ENCODE data around the gene FOXN4. TPM values are rescaled to one million over a fixed set of nuclear protein-coding genes. Genes with fewer than 3 reads are reported as not detected.
A peak's percentile ranks its signal among the peaks of the same experiment; 100 is the strongest.

FOXN4 gene, protein sequence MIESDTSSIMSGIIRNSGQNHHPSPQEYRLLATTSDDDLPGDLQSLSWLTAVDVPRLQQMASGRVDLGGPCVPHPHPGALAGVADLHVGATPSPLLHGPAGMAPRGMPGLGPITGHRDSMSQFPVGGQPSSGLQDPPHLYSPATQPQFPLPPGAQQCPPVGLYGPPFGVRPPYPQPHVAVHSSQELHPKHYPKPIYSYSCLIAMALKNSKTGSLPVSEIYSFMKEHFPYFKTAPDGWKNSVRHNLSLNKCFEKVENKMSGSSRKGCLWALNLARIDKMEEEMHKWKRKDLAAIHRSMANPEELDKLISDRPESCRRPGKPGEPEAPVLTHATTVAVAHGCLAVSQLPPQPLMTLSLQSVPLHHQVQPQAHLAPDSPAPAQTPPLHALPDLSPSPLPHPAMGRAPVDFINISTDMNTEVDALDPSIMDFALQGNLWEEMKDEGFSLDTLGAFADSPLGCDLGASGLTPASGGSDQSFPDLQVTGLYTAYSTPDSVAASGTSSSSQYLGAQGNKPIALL
- total RNA-seq = not detected

DNA sequence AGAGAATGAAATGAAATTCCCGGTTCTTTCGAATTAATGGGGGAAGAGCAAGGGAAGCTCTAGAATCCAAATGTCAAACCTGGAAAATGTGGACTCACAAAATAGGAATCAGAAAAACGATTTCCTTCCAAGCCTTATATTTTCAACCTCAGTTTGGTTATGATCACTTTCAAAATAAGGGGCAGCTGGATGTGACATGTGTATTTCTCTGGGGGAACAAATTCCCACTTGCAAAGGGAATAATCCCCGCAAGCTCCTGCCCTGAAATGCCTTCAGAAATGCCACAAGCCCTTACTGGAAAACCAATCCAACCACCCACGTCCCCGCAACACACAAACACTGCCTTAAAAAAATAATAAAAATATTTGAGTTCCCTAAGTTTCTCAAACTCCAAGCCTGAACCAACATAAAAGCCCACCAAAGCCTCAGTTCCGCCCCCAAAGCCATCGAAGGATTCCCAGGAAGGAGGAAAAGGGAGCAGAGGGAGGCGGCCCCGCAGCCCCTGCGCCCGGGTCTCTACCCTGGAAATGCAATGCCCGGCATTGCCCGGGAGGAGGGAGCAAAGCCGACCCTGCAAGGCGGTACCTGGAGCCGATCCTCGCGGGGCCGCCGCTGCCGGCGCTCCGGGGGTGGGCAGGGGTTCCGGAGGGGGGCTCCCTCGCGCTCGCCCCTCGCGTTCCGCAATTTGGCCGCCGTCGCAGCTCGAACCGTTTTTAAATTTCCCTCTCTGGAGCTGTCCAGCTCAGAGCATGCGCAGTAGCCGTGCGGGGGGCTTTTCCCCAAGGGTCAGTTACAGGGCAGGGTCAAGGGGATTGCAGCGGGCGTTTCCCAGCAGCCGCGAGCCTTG is at the start of gene FOXN4:
Gene FOXN4, minus strand, starts transcription at position 751 of the 847 bp plus-strand sequence. CDS start 963 bp downstream, outside the sequence.
- Histone ChIP-seq H3K4me1 (peaks cover 16% of the 10 kb centered on the region), H3K4me3 (peak within 1 kb of the TSS; percentile 47 to 65), H3K36me3 (no peaks in the 10 kb centered on the region), H3K27ac (peak within 1 kb of the TSS; percentile 13), H3K27me3 (no peaks in the 10 kb centered on the region), H3K9me3 (no peaks in the 10 kb centered on the region)
- TF ChIP-seq POLR2AphosphoS5 (IDR thresholded peaks at IDR 0.05; ENCODE audit: insufficient read depth in 1 of 2, low read depth in 1 of 2) = no peak
- TF ChIP-seq, protein P1, sequence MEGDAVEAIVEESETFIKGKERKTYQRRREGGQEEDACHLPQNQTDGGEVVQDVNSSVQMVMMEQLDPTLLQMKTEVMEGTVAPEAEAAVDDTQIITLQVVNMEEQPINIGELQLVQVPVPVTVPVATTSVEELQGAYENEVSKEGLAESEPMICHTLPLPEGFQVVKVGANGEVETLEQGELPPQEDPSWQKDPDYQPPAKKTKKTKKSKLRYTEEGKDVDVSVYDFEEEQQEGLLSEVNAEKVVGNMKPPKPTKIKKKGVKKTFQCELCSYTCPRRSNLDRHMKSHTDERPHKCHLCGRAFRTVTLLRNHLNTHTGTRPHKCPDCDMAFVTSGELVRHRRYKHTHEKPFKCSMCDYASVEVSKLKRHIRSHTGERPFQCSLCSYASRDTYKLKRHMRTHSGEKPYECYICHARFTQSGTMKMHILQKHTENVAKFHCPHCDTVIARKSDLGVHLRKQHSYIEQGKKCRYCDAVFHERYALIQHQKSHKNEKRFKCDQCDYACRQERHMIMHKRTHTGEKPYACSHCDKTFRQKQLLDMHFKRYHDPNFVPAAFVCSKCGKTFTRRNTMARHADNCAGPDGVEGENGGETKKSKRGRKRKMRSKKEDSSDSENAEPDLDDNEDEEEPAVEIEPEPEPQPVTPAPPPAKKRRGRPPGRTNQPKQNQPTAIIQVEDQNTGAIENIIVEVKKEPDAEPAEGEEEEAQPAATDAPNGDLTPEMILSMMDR (IDR thresholded peaks at IDR 0.05) = no peak
- no peak for TF ChIP-seq POLR2A (IDR thresholded peaks at IDR 0.05)
- intact Hi-C loops (cut with DNase I) = no loop called here
- no peak for DNase-seq (ENCODE audit: extremely low spot score in 2 of 2)

DNA sequence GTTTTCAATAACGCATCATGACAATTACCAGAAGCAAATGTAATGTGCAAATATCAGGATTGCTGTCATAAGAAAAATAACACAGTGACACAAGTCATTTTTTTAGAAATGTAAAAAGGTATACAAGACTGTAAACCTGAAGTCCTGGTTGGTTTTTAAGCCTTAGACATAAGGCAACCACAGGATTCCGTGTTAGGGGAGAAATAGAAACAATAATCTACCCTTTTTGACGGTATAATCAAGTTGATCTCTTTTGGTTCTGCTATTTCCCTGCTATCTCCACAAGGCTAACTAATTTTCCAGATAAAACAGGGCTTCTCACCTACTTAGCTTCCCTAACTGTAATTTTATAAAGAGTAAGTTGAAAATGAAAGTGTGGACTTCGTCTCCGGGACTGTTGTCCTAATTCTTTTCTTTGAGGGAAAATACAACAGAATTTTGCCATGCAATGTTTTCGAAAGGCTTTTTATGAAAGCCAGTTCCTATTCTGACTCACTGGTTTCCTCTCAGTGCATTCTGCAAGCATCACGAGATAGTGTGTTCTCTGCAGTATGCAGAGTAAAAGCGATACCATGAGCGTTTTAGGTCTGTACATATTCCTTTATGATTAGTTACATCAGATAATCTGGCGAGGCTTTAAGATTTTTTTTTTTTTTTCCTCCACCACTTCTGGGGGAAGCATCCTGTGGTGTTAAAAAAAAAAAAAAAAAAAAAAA is 49.2 kb upstream of the FOXN4 start:
- Histone ChIP-seq H3K27ac (no peak overlapping the region), H3K4me3 (no peak overlapping the region), H3K27me3 (no peaks in the 10 kb centered on the region), H3K36me3 (no peaks in the 10 kb centered on the region), H3K4me1 (no peaks in the 10 kb centered on the region), H3K9me3 (no peaks in the 10 kb centered on the region)
- TF ChIP-seq, protein P1 (IDR thresholded peaks at IDR 0.05) = no peak
- TF ChIP-seq POLR2A (IDR thresholded peaks at IDR 0.05) = no peak
- intact Hi-C loops (cut with DNase I) = no loop called here
- DNase-seq (ENCODE audit: extremely low spot score in 2 of 2) = no peak

DNA sequence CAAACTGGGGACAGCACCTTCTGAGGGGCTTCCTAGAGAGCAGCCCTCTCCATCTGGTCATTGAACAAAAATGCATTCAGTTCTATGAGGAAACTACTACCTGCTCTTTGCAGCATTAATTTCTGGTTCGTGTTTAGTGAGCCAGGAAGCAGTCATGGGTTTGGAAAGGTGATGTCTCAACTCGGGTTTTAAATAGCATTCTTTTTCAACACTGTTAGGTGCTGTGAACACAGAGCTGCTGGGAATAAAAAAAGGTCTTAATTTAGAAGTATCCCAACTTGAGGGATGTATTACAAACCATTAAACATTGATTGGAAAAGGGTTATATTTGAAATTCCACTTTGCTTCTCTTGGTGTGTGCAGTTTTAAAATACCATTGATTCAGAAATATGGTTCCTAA is 47.9 kb upstream of the FOXN4 start:
- H3K36me3 ChIP-seq = no peaks in the 10 kb centered on the region

DNA sequence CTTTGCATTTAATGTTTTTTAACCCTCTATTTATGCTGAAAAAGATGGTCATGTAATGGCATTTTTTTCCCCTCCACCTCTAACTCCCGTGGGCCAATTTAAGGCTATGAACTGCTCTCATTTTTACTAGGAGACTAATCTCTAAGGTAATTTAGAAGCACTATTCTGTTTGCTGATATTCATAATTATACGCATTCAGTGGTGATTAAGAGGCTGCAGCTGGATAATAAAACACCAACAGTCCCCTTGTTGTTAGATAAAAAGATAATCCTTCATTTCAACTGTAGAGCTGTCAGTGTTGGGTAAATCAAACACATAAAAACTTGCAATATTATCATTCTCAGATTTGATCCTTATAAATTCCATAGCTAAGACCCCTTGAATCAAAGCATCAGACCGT is 47.5 kb upstream of the FOXN4 start:
- no peaks in the 10 kb centered on the region for H3K9me3 ChIP-seq

More for the DNA sequence above, 47.9 kb upstream of the FOXN4 start:
- no peak for TF ChIP-seq POLR2AphosphoS5 (IDR thresholded peaks at IDR 0.05; ENCODE audit: insufficient read depth in 1 of 2, low read depth in 1 of 2)
- TF ChIP-seq, protein P1 (IDR thresholded peaks at IDR 0.05) = no peak
- no peak for TF ChIP-seq POLR2A (IDR thresholded peaks at IDR 0.05)
- H3K27ac ChIP-seq = no peak overlapping the region
- H3K4me1 ChIP-seq = no peaks in the 10 kb centered on the region
- intact Hi-C loops (cut with DNase I) = no loop called here
- no peak overlapping the region for H3K4me3 ChIP-seq
- no peaks in the 10 kb centered on the region for H3K27me3 ChIP-seq
- DNase-seq (ENCODE audit: extremely low spot score in 2 of 2) = no peak
- no peaks in the 10 kb centered on the region for H3K9me3 ChIP-seq

More for the DNA sequence above, 47.5 kb upstream of the FOXN4 start:
- no peaks in the 10 kb centered on the region for H3K4me1 ChIP-seq
- no peaks in the 10 kb centered on the region for H3K36me3 ChIP-seq
- intact Hi-C loops (cut with DNase I) = no loop called here
- DNase-seq (ENCODE audit: extremely low spot score in 2 of 2) = no peak
- no peak overlapping the region for H3K4me3 ChIP-seq
- H3K27ac ChIP-seq = no peak overlapping the region
- TF ChIP-seq, protein P1 (IDR thresholded peaks at IDR 0.05) = no peak
- TF ChIP-seq POLR2AphosphoS5 (IDR thresholded peaks at IDR 0.05; ENCODE audit: insufficient read depth in 1 of 2, low read depth in 1 of 2) (no peak), POLR2A (IDR thresholded peaks at IDR 0.05) (no peak)
- H3K27me3 ChIP-seq = no peaks in the 10 kb centered on the region

Data from vagina (tissue), 2 donors.